Body of pancreas (tissue), 4 donors: ENCODE measurements around the gene MYRFL. TPM values are rescaled to one million over a fixed set of nuclear protein-coding genes. Genes with fewer than 3 reads are reported as not detected.

Source experiments
- ATAC-seq: fragments of 150-250 bp; one replicate; pipeline ENCODE4 v1.9.1; 2016
- DNase-seq, 4 donors: peaks; one replicate each; pipeline ENCODE4 v3.0.0-alpha.2; 2019
- H3K27ac ChIP-seq, 4 donors: fragments of 200-600 bp; sonication (generic); 1 replicate in 3 of 4; 2 replicates in 1 of 4; pipeline versions ENCODE4 v1.5.1 to v1.6.1; 2016 to 2019; ENCODE audit warnings: mild to moderate bottlenecking in 1 of 4, mixed read lengths in 1 of 4, moderate library complexity in 1 of 4
- H3K27me3 ChIP-seq, 2 donors: fragments of 200-600 bp; sonication (generic); one replicate each; pipeline ENCODE4 v1.6.0; 2016; ENCODE audit warnings: mild to moderate bottlenecking in 1 of 2
- H3K36me3 ChIP-seq, 2 donors: fragments of 200-600 bp; sonication (generic); replicated peaks in 1 of 2; 2 replicates each; pipeline ENCODE4 v1.5.1; 2016; ENCODE audit warnings: low read depth in 2 of 2; ENCODE audit not compliant: insufficient read depth in 1 of 2
- H3K4me1 ChIP-seq: fragments of 200-600 bp; sonication (generic); one replicate; pipeline ENCODE4 v1.6.0; 2016
- H3K4me3 ChIP-seq, 2 donors: fragments of 200-600 bp; sonication (generic); 1 replicate in 1 of 2; 2 replicates in 1 of 2; pipeline ENCODE4 v1.5.1; 2016 to 2019
- H3K9me3 ChIP-seq, 3 donors: fragments of 200-600 bp; sonication (generic); 1 replicate in 2 of 3; 2 replicates in 1 of 3; pipeline ENCODE4 v1.5.1; 2016
- POLR2A ChIP-seq, 3 donors: fragments of 450-650 bp; IDR thresholded peaks; one replicate each; pipeline ENCODE4 v1.6.1; 2016; ENCODE audit warnings: antibody characterized with exemption in 3 of 3, mild to moderate bottlenecking in 2 of 3
- WGBS, 2 donors: methylation state at CpG; one replicate each; pipeline ENCODE4 v1.1.5; 2017; 5-methylcytosine and 5-hydroxymethylcytosine counted together
- intact Hi-C: fragments of 100-400 bp; cut with DNase I; formaldehyde crosslinking; loops from one replicate; pipeline ENCODE4 v1.15.1; 2023
- total RNA-seq, 2 donors: library from RNA; depleted of rRNA; stranded (reverse); fragments of >200 nt; gene quantifications; one replicate each; pipeline ENCODE4 v1.1.0, GENCODE V29; 2016
- TF ChIP-seq, protein P1 (sequence below), 7 experiments: fragments of 450-650 bp in 4 of 7; fragments of 200-600 bp in 3 of 7; sonication (generic) in 3 of 7; IDR thresholded peaks; one replicate each; pipeline ENCODE4 v1.5.1; 2016 to 2019; ENCODE audit warnings: antibody characterized with exemption in 7 of 7

MYRFL gene
- total RNA-seq, 2 donors from 2014 or later: under 0.01 to 0.52 TPM

DNA sequence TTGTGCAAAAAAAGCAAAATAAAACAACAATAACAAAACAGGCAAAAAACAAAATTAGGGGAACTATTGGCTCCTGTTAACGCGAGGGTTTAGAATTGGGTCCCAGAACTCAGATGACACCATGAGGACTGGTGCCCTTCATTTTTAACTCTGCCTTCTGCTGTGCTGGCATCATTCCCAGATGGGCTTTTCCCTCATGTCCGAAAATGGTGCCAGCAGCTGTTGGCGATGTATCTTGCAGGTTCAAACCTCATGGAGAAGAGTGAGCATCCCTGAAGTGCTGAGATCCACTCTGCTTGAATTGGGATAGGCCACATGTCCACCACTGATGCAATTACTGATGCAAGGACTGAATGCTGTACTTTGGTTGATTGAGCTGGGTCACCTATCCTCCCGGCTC is 61.1 kb downstream of the MYRFL start:
- 71 to 84% methylated on average over 5 of the region's 5 CpGs for WGBS, 2 donors
- ATAC-seq: no peak

GRCh38 chr12:69886715-69887114 is 61.7 kb downstream of the MYRFL start:
- intact Hi-C loops: no loop called here
- 86 to 89% methylated on average over 2 of the region's 2 CpGs for WGBS, 2 donors
- DNase-seq (no peak), ATAC-seq (no peak)
- Histone ChIP-seq H3K4me3 (no peak overlapping the region), H3K27me3 (no peaks in the 10 kb centered on the region), H3K4me1 (no peaks in the 10 kb centered on the region), H3K27ac (no peak overlapping the region), H3K36me3 (no peaks in the 10 kb centered on the region), H3K9me3 (no peaks in the 10 kb centered on the region)
- no peak for TF ChIP-seq POLR2A (IDR thresholded peaks at IDR 0.05)
- TF ChIP-seq, protein P1, sequence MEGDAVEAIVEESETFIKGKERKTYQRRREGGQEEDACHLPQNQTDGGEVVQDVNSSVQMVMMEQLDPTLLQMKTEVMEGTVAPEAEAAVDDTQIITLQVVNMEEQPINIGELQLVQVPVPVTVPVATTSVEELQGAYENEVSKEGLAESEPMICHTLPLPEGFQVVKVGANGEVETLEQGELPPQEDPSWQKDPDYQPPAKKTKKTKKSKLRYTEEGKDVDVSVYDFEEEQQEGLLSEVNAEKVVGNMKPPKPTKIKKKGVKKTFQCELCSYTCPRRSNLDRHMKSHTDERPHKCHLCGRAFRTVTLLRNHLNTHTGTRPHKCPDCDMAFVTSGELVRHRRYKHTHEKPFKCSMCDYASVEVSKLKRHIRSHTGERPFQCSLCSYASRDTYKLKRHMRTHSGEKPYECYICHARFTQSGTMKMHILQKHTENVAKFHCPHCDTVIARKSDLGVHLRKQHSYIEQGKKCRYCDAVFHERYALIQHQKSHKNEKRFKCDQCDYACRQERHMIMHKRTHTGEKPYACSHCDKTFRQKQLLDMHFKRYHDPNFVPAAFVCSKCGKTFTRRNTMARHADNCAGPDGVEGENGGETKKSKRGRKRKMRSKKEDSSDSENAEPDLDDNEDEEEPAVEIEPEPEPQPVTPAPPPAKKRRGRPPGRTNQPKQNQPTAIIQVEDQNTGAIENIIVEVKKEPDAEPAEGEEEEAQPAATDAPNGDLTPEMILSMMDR (IDR thresholded peaks at IDR 0.05): no peak

More for the DNA sequence above, 61.1 kb downstream of the MYRFL start:
- Histone ChIP-seq H3K4me1 (no peaks in the 10 kb centered on the region), H3K27me3 (no peaks in the 10 kb centered on the region), H3K9me3 (no peaks in the 10 kb centered on the region), H3K36me3 (no peaks in the 10 kb centered on the region), H3K27ac (no peak overlapping the region), H3K4me3 (no peak overlapping the region)
- DNase-seq: no peak
- intact Hi-C loops: no loop called here
- TF ChIP-seq, protein P1 (IDR thresholded peaks at IDR 0.05): no peak
- TF ChIP-seq POLR2A (IDR thresholded peaks at IDR 0.05): no peak

DNA sequence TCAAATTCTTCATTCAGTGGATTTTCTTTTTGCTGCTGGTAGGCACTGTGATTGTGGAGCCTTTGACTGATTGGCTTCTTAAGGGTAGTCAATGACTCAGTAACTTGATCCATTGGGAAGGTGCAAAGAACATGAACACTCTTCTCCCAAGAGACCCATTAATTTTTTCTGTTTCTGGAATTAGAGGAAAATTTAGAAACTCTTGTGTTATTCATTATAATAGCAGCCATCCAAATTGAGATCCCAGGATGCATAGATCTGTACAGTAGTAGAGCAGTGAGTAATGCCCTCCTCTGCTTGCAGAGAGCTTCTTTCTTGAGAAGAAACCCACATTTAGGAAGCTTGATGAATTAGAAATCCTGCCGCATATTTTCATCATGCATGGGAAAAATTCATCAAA is 63.9 kb downstream of the MYRFL start:
- DNase-seq: no peak
- Histone ChIP-seq H3K36me3 (no peaks in the 10 kb centered on the region), H3K27me3 (no peaks in the 10 kb centered on the region), H3K9me3 (no peaks in the 10 kb centered on the region), H3K4me3 (no peak overlapping the region), H3K4me1 (no peaks in the 10 kb centered on the region), H3K27ac (no peak overlapping the region)
- intact Hi-C loops: no loop called here
- WGBS, 2 donors: 86 to 94% methylated on average over 1 of the region's 1 CpG
- ATAC-seq: no peak
- TF ChIP-seq, protein P1 (IDR thresholded peaks at IDR 0.05): no peak
- TF ChIP-seq POLR2A (IDR thresholded peaks at IDR 0.05): no peak

- Histone ChIP-seq H3K27ac (no peak overlapping the region), H3K4me1 (peaks cover 2% of the 10 kb centered on the region), H3K9me3 (no peaks in the 10 kb centered on the region), H3K4me3 (no peak overlapping the region), H3K36me3 (no peaks in the 10 kb centered on the region), H3K27me3 (no peaks in the 10 kb centered on the region)
- ATAC-seq (no peak), DNase-seq (no peak)
- 94 to 96% methylated on average over 4 of the region's 4 CpGs for WGBS, 2 donors
- TF ChIP-seq, protein P1 (IDR thresholded peaks at IDR 0.05): no peak
- TF ChIP-seq POLR2A (IDR thresholded peaks at IDR 0.05): no peak
- intact Hi-C loops: loop anchor here (10.0 kb wide), 1 partner anchor 840 kb away; no protein-coding TSS in a partner anchor
These were observed 69.9 kb downstream of the MYRFL start for GRCh38 chr12:69894800-69895383.
